ENCODE results near the gene NAV3.

Gene NAV3

GRCh38 chr12:77983859-77984258, 153.2 kb downstream of the NAV3 start:
- no peak for DNase-seq (ENCODE audit: low read depth in 1 of 2, low spot score in 1 of 2)
- H3K27ac ChIP-seq (replicated peaks) = no peak overlapping the region
- TF ChIP-seq, protein P1, sequence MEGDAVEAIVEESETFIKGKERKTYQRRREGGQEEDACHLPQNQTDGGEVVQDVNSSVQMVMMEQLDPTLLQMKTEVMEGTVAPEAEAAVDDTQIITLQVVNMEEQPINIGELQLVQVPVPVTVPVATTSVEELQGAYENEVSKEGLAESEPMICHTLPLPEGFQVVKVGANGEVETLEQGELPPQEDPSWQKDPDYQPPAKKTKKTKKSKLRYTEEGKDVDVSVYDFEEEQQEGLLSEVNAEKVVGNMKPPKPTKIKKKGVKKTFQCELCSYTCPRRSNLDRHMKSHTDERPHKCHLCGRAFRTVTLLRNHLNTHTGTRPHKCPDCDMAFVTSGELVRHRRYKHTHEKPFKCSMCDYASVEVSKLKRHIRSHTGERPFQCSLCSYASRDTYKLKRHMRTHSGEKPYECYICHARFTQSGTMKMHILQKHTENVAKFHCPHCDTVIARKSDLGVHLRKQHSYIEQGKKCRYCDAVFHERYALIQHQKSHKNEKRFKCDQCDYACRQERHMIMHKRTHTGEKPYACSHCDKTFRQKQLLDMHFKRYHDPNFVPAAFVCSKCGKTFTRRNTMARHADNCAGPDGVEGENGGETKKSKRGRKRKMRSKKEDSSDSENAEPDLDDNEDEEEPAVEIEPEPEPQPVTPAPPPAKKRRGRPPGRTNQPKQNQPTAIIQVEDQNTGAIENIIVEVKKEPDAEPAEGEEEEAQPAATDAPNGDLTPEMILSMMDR (IDR thresholded peaks at IDR 0.05; ENCODE audit: insufficient read depth, low read length) = no peak
- TF ChIP-seq POLR2AphosphoS5 (IDR thresholded peaks at IDR 0.05; ENCODE audit: low read depth) (no peak), SPI1 (IDR thresholded peaks at IDR 0.05; ENCODE audit: borderline replicate concordance, low read depth) (no peak), GABPA (IDR thresholded peaks at IDR 0.05; ENCODE audit: low read depth) (no peak)
- TF ChIP-seq, protein P2, sequence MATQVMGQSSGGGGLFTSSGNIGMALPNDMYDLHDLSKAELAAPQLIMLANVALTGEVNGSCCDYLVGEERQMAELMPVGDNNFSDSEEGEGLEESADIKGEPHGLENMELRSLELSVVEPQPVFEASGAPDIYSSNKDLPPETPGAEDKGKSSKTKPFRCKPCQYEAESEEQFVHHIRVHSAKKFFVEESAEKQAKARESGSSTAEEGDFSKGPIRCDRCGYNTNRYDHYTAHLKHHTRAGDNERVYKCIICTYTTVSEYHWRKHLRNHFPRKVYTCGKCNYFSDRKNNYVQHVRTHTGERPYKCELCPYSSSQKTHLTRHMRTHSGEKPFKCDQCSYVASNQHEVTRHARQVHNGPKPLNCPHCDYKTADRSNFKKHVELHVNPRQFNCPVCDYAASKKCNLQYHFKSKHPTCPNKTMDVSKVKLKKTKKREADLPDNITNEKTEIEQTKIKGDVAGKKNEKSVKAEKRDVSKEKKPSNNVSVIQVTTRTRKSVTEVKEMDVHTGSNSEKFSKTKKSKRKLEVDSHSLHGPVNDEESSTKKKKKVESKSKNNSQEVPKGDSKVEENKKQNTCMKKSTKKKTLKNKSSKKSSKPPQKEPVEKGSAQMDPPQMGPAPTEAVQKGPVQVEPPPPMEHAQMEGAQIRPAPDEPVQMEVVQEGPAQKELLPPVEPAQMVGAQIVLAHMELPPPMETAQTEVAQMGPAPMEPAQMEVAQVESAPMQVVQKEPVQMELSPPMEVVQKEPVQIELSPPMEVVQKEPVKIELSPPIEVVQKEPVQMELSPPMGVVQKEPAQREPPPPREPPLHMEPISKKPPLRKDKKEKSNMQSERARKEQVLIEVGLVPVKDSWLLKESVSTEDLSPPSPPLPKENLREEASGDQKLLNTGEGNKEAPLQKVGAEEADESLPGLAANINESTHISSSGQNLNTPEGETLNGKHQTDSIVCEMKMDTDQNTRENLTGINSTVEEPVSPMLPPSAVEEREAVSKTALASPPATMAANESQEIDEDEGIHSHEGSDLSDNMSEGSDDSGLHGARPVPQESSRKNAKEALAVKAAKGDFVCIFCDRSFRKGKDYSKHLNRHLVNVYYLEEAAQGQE (IDR thresholded peaks at IDR 0.05; ENCODE audit: insufficient replicate concordance, low read depth) = no peak
- no peaks in the 10 kb centered on the region for H3K27me3 ChIP-seq (ENCODE audit: insufficient read depth, poor library complexity, severe bottlenecking)
- no peak overlapping the region for H3K4me3 ChIP-seq (replicated peaks; ENCODE audit: insufficient read depth, low read length)

DNA sequence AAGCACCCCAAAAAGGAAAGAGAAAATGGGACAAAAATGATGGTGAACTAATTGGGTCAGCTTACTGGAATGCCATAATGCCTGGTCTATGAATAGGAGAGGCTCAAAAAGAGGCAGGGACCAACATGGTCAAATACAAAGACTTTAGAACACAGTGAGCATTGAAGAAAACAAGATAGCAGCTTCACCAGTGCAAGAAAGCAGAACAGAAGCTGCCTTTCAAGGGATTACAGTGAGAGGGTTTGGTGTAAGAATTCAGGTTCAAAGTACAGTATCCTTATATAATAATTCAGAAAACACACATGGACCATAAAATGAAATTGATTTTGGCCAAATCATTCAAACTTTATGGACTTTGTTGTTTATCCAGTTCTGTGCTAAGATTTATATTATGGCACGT, 162.1 kb downstream of the NAV3 start:
- no peak overlapping the region for H3K27ac ChIP-seq (replicated peaks)
- TF ChIP-seq GABPA (IDR thresholded peaks at IDR 0.05; ENCODE audit: low read depth) (no peak), POLR2AphosphoS5 (IDR thresholded peaks at IDR 0.05; ENCODE audit: low read depth) (no peak), SPI1 (IDR thresholded peaks at IDR 0.05; ENCODE audit: borderline replicate concordance, low read depth) (no peak)
- TF ChIP-seq, protein P2 (IDR thresholded peaks at IDR 0.05; ENCODE audit: insufficient replicate concordance, low read depth) = no peak
- TF ChIP-seq, protein P1 (IDR thresholded peaks at IDR 0.05; ENCODE audit: insufficient read depth, low read length) = no peak
- H3K4me3 ChIP-seq (replicated peaks; ENCODE audit: insufficient read depth, low read length) = no peak overlapping the region
- no peaks in the 10 kb centered on the region for H3K27me3 ChIP-seq (ENCODE audit: insufficient read depth, poor library complexity, severe bottlenecking)
- no peak for DNase-seq (ENCODE audit: low read depth in 1 of 2, low spot score in 1 of 2)

- TF ChIP-seq, protein P1 (IDR thresholded peaks at IDR 0.05; ENCODE audit: insufficient read depth, low read length) = no peak
- TF ChIP-seq SPI1 (IDR thresholded peaks at IDR 0.05; ENCODE audit: borderline replicate concordance, low read depth) (no peak), GABPA (IDR thresholded peaks at IDR 0.05; ENCODE audit: low read depth) (no peak), POLR2AphosphoS5 (IDR thresholded peaks at IDR 0.05; ENCODE audit: low read depth) (no peak)
- TF ChIP-seq, protein P2 (IDR thresholded peaks at IDR 0.05; ENCODE audit: insufficient replicate concordance, low read depth) = no peak
- no peak for DNase-seq (ENCODE audit: low read depth in 1 of 2, low spot score in 1 of 2)
- Histone ChIP-seq H3K4me3 (replicated peaks; ENCODE audit: insufficient read depth, low read length) (no peak overlapping the region), H3K27ac (replicated peaks) (no peak overlapping the region), H3K27me3 (ENCODE audit: insufficient read depth, poor library complexity, severe bottlenecking) (no peaks in the 10 kb centered on the region)
These were observed 163.0 kb downstream of the NAV3 start for GRCh38 chr12:77993658-77994057.

Measured in HL-60 (cell line).